GM21447 (cell line): ENCODE measurements around the gene ATP6V1E1.

ENCODE experiments used
- ATAC-seq: cut with Tn5 transposase; IDR thresholded peaks from one replicate; pipeline ENCODE4 v1.9.1; 2021; ENCODE audit not compliant: unreplicated experiment

Gene ATP6V1E1

GRCh38 chr22:17548756-17549035 lies 79.9 kb downstream of the ATP6V1E1 start:
- ATAC-seq, result no peak

GRCh38 chr22:17548010-17548755 lies 80.4 kb downstream of the ATP6V1E1 start:
- ATAC-seq, result no peak

- no peak for ATAC-seq
These were observed 86.1 kb downstream of the ATP6V1E1 start for GRCh38 chr22:17542452-17542851.
